Left ventricle myocardium superior (tissue), 1 donor: Measurements from ENCODE around the gene TNPO1. TPM values are rescaled to one million over a fixed set of nuclear protein-coding genes. Genes with fewer than 3 reads are reported as not detected.
A peak's percentile ranks its signal among the peaks of the same experiment; 100 is the strongest.

Experiments
- ATAC-seq: fragments of 200-7000 bp; cut with Tn5 transposase; one replicate; pipeline ENCODE4 v1.9.1; 2020; ENCODE audit warnings: mild to moderate bottlenecking, moderate library complexity
- DNase-seq: peaks from one replicate; pipeline ENCODE4 v3.0.0-alpha.2; 2020
- intact Hi-C: fragments of 100-400 bp; cut with micrococcal nuclease; formaldehyde crosslinking; loops from one replicate; pipeline ENCODE4 v1.11.0; 2022
- microRNA-seq: library from miRNA; unstranded; fragments of <30 nt; microRNA quantifications from one replicate; pipeline ENCODE4 v1.2.0, GENCODE V29; 2020; ENCODE audit warnings: borderline number of aligned reads
- total RNA-seq: library from RNA; stranded (reverse); fragmentation: NEBNext Ultra II Directional; extraction: Animal tissue kit (Norgen Biotek cat#: 25700); gene quantifications from one replicate; pipeline ENCODE4 v1.2.1, GENCODE V29; 2021
- donor health status: DM: no; HTN: yes; CAD: no; lungs with severe emphysema.

TNPO1 gene
- total RNA-seq, 1 donor from 2014 or later = 67.7 TPM

- intact Hi-C loops = no loop called here
- ATAC-seq = peak; percentile 73
- peak; percentile 89 for DNase-seq
Observed at GRCh38 chr5:72955143-72955767, 138.8 kb downstream of the TNPO1 start.

GRCh38 chr5:72955768-72956323 is 139.4 kb downstream of the TNPO1 start, which contains the start of gene FCHO2:
TSS of gene FCHO2 (plus strand) at chr5:72956041. CDS start at chr5:72956097, 56 bp downstream.
- intact Hi-C loops = no loop called here
- ATAC-seq = peak; percentile 97
- peak; percentile 100 for DNase-seq

- DNase-seq (peak; percentile 68), ATAC-seq (peak; percentile 65)
- intact Hi-C loops = no loop called here
Observed at GRCh38 chr5:72956324-72957140, 140.1 kb downstream of the TNPO1 start.

- DNase-seq (no peak), ATAC-seq (no peak)
- intact Hi-C loops = no loop called here
Observed at GRCh38 chr5:72957337-72957736, 140.9 kb downstream of the TNPO1 start.

- DNase-seq (no peak), ATAC-seq (no peak)
- intact Hi-C loops = no loop called here
Observed at GRCh38 chr5:72959257-72959656, 142.8 kb downstream of the TNPO1 start.

Small RNA genes within 50 kb of the gene (microRNA-seq; reads per million reads assigned to microRNA genes)
- gene MIR4804 = not detected

Other genes starting within 250 kb of the TNPO1 start
- gene FCHO2, start 139.4 kb downstream of the TNPO1 start, total RNA-seq = 20.1 TPM